ENCODE results near the gene VRK3. TPM values are rescaled to one million over a fixed set of nuclear protein-coding genes. Genes with fewer than 3 reads are reported as not detected.

Gene VRK3
- total RNA-seq, 1 donor from 2014 or later: 39.5 TPM

GRCh38 chr19:50040967-50041366 is 15.8 kb upstream of the VRK3 start:
- no peaks in the 10 kb centered on the region for H3K27me3 ChIP-seq
- TF ChIP-seq CTCF (IDR thresholded peaks at IDR 0.05): no peak
- no peak overlapping the region for H3K4me3 ChIP-seq
- intact Hi-C loops (cut with DNase I): no loop called here
- H3K27ac ChIP-seq: no peak overlapping the region
- peaks cover 74% of the 10 kb centered on the region for H3K36me3 ChIP-seq
- DNase-seq: no peak
- ATAC-seq: no peak
- peaks cover 8% of the 10 kb centered on the region for H3K9me3 ChIP-seq
- no peaks in the 10 kb centered on the region for H3K4me1 ChIP-seq

- Histone ChIP-seq H3K27me3 (no peaks in the 10 kb centered on the region), H3K27ac (no peak overlapping the region), H3K4me1 (no peaks in the 10 kb centered on the region), H3K4me3 (no peak overlapping the region), H3K36me3 (peaks cover 65% of the 10 kb centered on the region), H3K9me3 (peaks cover 3% of the 10 kb centered on the region)
- DNase-seq (no peak), ATAC-seq (no peak)
- intact Hi-C loops (cut with DNase I): no loop called here
- TF ChIP-seq CTCF (IDR thresholded peaks at IDR 0.05): no peak
Observed at GRCh38 chr19:50039968-50040367, 14.8 kb upstream of the VRK3 start.

GRCh38 chr19:50036908-50037307 is 11.7 kb upstream of the VRK3 start:
- ATAC-seq (no peak), DNase-seq (no peak)
- Histone ChIP-seq H3K27ac (no peak overlapping the region), H3K4me1 (no peaks in the 10 kb centered on the region), H3K36me3 (peaks cover 65% of the 10 kb centered on the region), H3K4me3 (no peak overlapping the region), H3K9me3 (no peaks in the 10 kb centered on the region), H3K27me3 (no peaks in the 10 kb centered on the region)
- TF ChIP-seq CTCF (IDR thresholded peaks at IDR 0.05): no peak
- intact Hi-C loops (cut with DNase I): no loop called here

- intact Hi-C loops (cut with DNase I): no loop called here
- Histone ChIP-seq H3K4me3 (no peak overlapping the region), H3K27ac (no peak overlapping the region), H3K9me3 (no peaks in the 10 kb centered on the region), H3K4me1 (peaks cover 12% of the 10 kb centered on the region), H3K27me3 (no peaks in the 10 kb centered on the region), H3K36me3 (peaks cover 42% of the 10 kb centered on the region)
- TF ChIP-seq CTCF (IDR thresholded peaks at IDR 0.05): no peak
- DNase-seq (no peak), ATAC-seq (no peak)
Observed at GRCh38 chr19:50030937-50031336, 5.8 kb upstream of the VRK3 start.

GRCh38 chr19:50030225-50030624 is 5.1 kb upstream of the VRK3 start:
- Histone ChIP-seq H3K4me1 (peaks cover 12% of the 10 kb centered on the region), H3K36me3 (peaks cover 42% of the 10 kb centered on the region), H3K9me3 (no peaks in the 10 kb centered on the region), H3K4me3 (no peak overlapping the region), H3K27me3 (no peaks in the 10 kb centered on the region), H3K27ac (no peak overlapping the region)
- no peak for DNase-seq
- TF ChIP-seq CTCF (IDR thresholded peaks at IDR 0.05): no peak
- intact Hi-C loops (cut with DNase I): no loop called here
- no peak for ATAC-seq

- Histone ChIP-seq H3K36me3 (peaks cover 6% of the 10 kb centered on the region), H3K4me1 (peaks cover 26% of the 10 kb centered on the region), H3K9me3 (no peaks in the 10 kb centered on the region), H3K27me3 (no peaks in the 10 kb centered on the region), H3K27ac (no peak overlapping the region), H3K4me3 (peak overlapping the region; percentile 78)
- ATAC-seq (no peak), DNase-seq (no peak)
- intact Hi-C loops (cut with DNase I): no loop called here
- TF ChIP-seq CTCF (IDR thresholded peaks at IDR 0.05): no peak
Observed at GRCh38 chr19:50026550-50026906, 1.4 kb upstream of the VRK3 start.

Data from upper lobe of right lung (tissue), 1 donor.